Stimulated activated CD4-positive, alpha-beta T cell treated with anti-CD3 and anti-CD28 coated beads, Interleukin-15, amount 100 ng/mL, for 48 hours (primary cell): ENCODE data around the gene NMU.
"Not testable (repeated sequence)": the region's sequence is repeated elsewhere in the genome, so short reads cannot be mapped to it uniquely, and the experiment has no call there.

Experiments used
- DNase-seq, 2 donors: peaks; one replicate each; pipeline ENCODE4 v3.0.0-alpha.2; 2020; ENCODE audit warnings: low read depth in 2 of 2

Gene NMU

GRCh38 chr4:55624063-55624462 lies 12.0 kb downstream of the NMU start:
- DNase-seq, result not testable (repeated sequence)

- no peak for DNase-seq
These were observed 17.5 kb downstream of the NMU start for GRCh38 chr4:55618546-55619143.

- no peak for DNase-seq
These were observed 18.4 kb downstream of the NMU start for GRCh38 chr4:55617587-55618197.

- no peak for DNase-seq
These were observed 21.1 kb downstream of the NMU start for GRCh38 chr4:55615008-55615407.

- DNase-seq, result no peak
These were observed 22.5 kb downstream of the NMU start for GRCh38 chr4:55613621-55614020.

GRCh38 chr4:55612341-55612740 lies 23.8 kb downstream of the NMU start:
- no peak for DNase-seq

- DNase-seq, result no peak
These were observed 24.6 kb downstream of the NMU start for GRCh38 chr4:55611358-55612059.

GRCh38 chr4:55610381-55610780 lies 25.7 kb downstream of the NMU start:
- DNase-seq, result no peak

GRCh38 chr4:55609393-55609866 lies 26.7 kb downstream of the NMU start:
- no peak for DNase-seq

GRCh38 chr4:55608591-55608990 lies 27.5 kb downstream of the NMU start:
- DNase-seq, result no peak

GRCh38 chr4:55604996-55605395 lies 31.1 kb downstream of the NMU start:
- no peak for DNase-seq

GRCh38 chr4:55600640-55601039 lies 35.5 kb downstream of the NMU start:
- DNase-seq, result no peak

- no peak for DNase-seq
These were observed 37.5 kb downstream of the NMU start for GRCh38 chr4:55598641-55599040.

- no peak for DNase-seq
These were observed 44.1 kb downstream of the NMU start, which contains the start of gene PDCL2 for GRCh38 chr4:55592014-55592413. Gene PDCL2, minus strand, starts transcription at chr4:55592245. Its CDS starts 136 bp downstream, at chr4:55592109.

GRCh38 chr4:55588160-55588559 lies 47.9 kb downstream of the NMU start:
- no peak for DNase-seq

- DNase-seq, result not testable (repeated sequence)
These were observed 53.3 kb downstream of the NMU start for GRCh38 chr4:55582773-55583172.

GRCh38 chr4:55578341-55579010 lies 57.6 kb downstream of the NMU start:
- no peak for DNase-seq

GRCh38 chr4:55575513-55575912 lies 60.6 kb downstream of the NMU start:
- no peak for DNase-seq

- DNase-seq, result no peak
These were observed 61.8 kb downstream of the NMU start for GRCh38 chr4:55574252-55574651.

- DNase-seq, result no peak
These were observed 64.3 kb downstream of the NMU start for GRCh38 chr4:55571806-55572205.

GRCh38 chr4:55568905-55569504 lies 67.1 kb downstream of the NMU start:
- no peak for DNase-seq

- no peak for DNase-seq
These were observed 74.2 kb downstream of the NMU start for GRCh38 chr4:55561889-55562288.
